ENCODE measurements around the gene MRPS25.
A peak's percentile ranks its signal among the peaks of the same experiment; 100 is the strongest.

Gene MRPS25

GRCh38 chr3:15079091-15079490, 14.0 kb upstream of the MRPS25 start:
- Histone ChIP-seq H3K36me3 (ENCODE audit: control insufficient read depth in 1 of 2, insufficient read depth in 2 of 2, low read length in 2 of 2) (peaks cover 82 to 97% of the 10 kb centered on the region in 2 donors), H3K4me3 (ENCODE audit: low read depth in 1 of 2, low read length in 2 of 2) (no peak overlapping the region), H3K27ac (ENCODE audit: low read length) (no peak overlapping the region), H3K27me3 (ENCODE audit: low read depth, low read length) (no peaks in the 10 kb centered on the region), H3K9me3 (ENCODE audit: control insufficient read depth in 1 of 2, low read length in 2 of 2) (no peaks in the 10 kb centered on the region), H3K4me1 (ENCODE audit: control insufficient read depth in 1 of 2, insufficient read depth in 2 of 2, low read length in 2 of 2) (no peaks in the 10 kb centered on the region)

DNA sequence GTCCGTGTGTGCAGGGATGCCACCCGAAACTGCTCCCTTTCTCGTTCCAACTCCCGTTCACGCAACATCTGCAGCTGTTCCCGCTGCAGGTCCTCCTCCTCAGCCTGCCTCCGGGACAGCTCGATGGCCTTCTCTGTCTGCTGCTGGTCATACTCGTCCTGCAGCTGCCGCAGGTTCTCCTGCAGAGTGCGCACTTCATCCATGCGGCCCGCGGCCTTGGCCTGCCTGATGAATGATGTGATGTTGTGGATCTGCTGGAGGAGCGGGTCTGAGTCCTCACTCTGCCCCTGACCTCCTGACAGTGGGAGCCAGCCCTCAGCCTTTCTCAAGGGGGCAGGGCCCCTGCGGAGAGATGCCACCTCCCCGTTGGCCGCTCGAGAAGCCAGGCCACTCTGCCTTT, 9.4 kb upstream of the MRPS25 start:
- H3K9me3 ChIP-seq (ENCODE audit: control insufficient read depth in 1 of 2, low read length in 2 of 2): no peaks in the 10 kb centered on the region
- no peak overlapping the region for H3K4me3 ChIP-seq (ENCODE audit: low read depth in 1 of 2, low read length in 2 of 2)
- peaks cover 63 to 86% of the 10 kb centered on the region in 2 donors for H3K36me3 ChIP-seq (ENCODE audit: control insufficient read depth in 1 of 2, insufficient read depth in 2 of 2, low read length in 2 of 2)
- H3K4me1 ChIP-seq (ENCODE audit: control insufficient read depth in 1 of 2, insufficient read depth in 2 of 2, low read length in 2 of 2): no peaks in the 10 kb centered on the region
- H3K27me3 ChIP-seq (ENCODE audit: low read depth, low read length): no peaks in the 10 kb centered on the region
- no peak overlapping the region for H3K27ac ChIP-seq (ENCODE audit: low read length)

- H3K27ac ChIP-seq (ENCODE audit: low read length): no peak overlapping the region
- H3K4me1 ChIP-seq (ENCODE audit: control insufficient read depth in 1 of 2, insufficient read depth in 2 of 2, low read length in 2 of 2): no peaks in the 10 kb centered on the region
- peaks cover 42 to 66% of the 10 kb centered on the region in 2 donors for H3K36me3 ChIP-seq (ENCODE audit: control insufficient read depth in 1 of 2, insufficient read depth in 2 of 2, low read length in 2 of 2)
- H3K9me3 ChIP-seq (ENCODE audit: control insufficient read depth in 1 of 2, low read length in 2 of 2): no peaks in the 10 kb centered on the region
- H3K4me3 ChIP-seq (ENCODE audit: low read depth in 1 of 2, low read length in 2 of 2): no peak overlapping the region
- no peaks in the 10 kb centered on the region for H3K27me3 ChIP-seq (ENCODE audit: low read depth, low read length)
Measured at GRCh38 chr3:15071699-15072098, 6.6 kb upstream of the MRPS25 start.

DNA sequence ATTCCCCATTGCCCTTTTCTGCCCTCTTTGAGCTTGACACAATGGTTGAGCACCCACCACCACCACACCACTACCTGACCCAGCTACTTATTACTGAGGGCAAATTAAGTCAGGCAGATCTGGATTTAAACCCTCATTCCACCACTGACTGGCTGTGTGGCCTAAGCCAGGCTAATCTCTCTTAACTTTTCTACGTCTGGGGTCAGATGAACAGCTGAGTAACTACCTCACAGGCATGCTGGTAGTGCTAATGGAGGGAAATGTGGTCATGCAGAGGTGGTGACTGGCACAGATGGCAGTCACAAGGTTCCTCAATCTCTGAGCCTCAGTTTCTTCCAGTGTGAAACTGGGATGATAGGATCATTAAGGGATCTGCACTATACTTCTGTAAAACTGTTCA, 4.3 kb upstream of the MRPS25 start:
- Histone ChIP-seq H3K4me1 (ENCODE audit: control insufficient read depth in 1 of 2, insufficient read depth in 2 of 2, low read length in 2 of 2) (no peaks in the 10 kb centered on the region), H3K27me3 (ENCODE audit: low read depth, low read length) (no peaks in the 10 kb centered on the region), H3K36me3 (ENCODE audit: control insufficient read depth in 1 of 2, insufficient read depth in 2 of 2, low read length in 2 of 2) (peaks cover 22 to 43% of the 10 kb centered on the region in 2 donors), H3K9me3 (ENCODE audit: control insufficient read depth in 1 of 2, low read length in 2 of 2) (no peaks in the 10 kb centered on the region), H3K27ac (ENCODE audit: low read length) (no peak overlapping the region), H3K4me3 (ENCODE audit: low read depth in 1 of 2, low read length in 2 of 2) (no peak overlapping the region)

DNA sequence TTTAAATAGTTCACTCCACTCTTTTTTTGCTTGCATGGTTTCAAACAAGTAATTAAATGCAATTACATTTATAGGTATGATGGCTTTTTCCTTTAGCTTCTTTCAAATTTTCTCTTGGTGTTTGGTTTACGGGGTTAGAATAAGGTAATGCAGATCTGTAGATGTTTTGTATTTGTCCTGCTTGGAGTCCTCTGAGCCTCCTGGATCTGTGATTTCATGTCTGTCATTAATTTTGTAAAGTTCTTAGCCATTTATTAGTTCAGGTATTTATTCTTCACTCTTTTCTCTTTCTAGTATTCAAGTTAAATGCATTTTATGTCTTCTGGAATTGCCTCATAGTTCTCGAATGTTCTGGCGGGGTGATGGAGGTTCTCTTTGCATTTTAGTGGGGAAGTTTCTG, 1.4 kb upstream of the MRPS25 start:
- H3K27me3 ChIP-seq (ENCODE audit: low read depth, low read length): no peaks in the 10 kb centered on the region
- H3K27ac ChIP-seq (ENCODE audit: low read length): no peak overlapping the region
- peaks cover 11 to 16% of the 10 kb centered on the region in 2 donors for H3K4me1 ChIP-seq (ENCODE audit: control insufficient read depth in 1 of 2, insufficient read depth in 2 of 2, low read length in 2 of 2)
- H3K4me3 ChIP-seq (ENCODE audit: low read depth in 1 of 2, low read length in 2 of 2): no peak overlapping the region
- peaks cover 0 to 15% of the 10 kb centered on the region in 2 donors for H3K36me3 ChIP-seq (ENCODE audit: control insufficient read depth in 1 of 2, insufficient read depth in 2 of 2, low read length in 2 of 2)
- no peaks in the 10 kb centered on the region for H3K9me3 ChIP-seq (ENCODE audit: control insufficient read depth in 1 of 2, low read length in 2 of 2)

- peaks cover 11 to 16% of the 10 kb centered on the region in 2 donors for H3K4me1 ChIP-seq (ENCODE audit: control insufficient read depth in 1 of 2, insufficient read depth in 2 of 2, low read length in 2 of 2)
- peak overlapping the region; percentile 86 to 94 for H3K4me3 ChIP-seq (ENCODE audit: low read depth in 1 of 2, low read length in 2 of 2)
- H3K36me3 ChIP-seq (ENCODE audit: control insufficient read depth in 1 of 2, insufficient read depth in 2 of 2, low read length in 2 of 2): peaks cover 0 to 8% of the 10 kb centered on the region in 2 donors
- H3K27ac ChIP-seq (ENCODE audit: low read length): peak overlapping the region; percentile 67
- no peaks in the 10 kb centered on the region for H3K27me3 ChIP-seq (ENCODE audit: low read depth, low read length)
- H3K9me3 ChIP-seq (ENCODE audit: control insufficient read depth in 1 of 2, low read length in 2 of 2): no peaks in the 10 kb centered on the region
Measured at GRCh38 chr3:15065550-15066007, 464 bp upstream of the MRPS25 start.

GRCh38 chr3:15064299-15064834, 748 bp downstream of the MRPS25 start:
- H3K27me3 ChIP-seq (ENCODE audit: low read depth, low read length): no peaks in the 10 kb centered on the region
- H3K9me3 ChIP-seq (ENCODE audit: control insufficient read depth in 1 of 2, low read length in 2 of 2): no peaks in the 10 kb centered on the region

GRCh38 chr3:15063656-15064286, 1.3 kb downstream of the MRPS25 start:
- Histone ChIP-seq H3K36me3 (ENCODE audit: control insufficient read depth in 1 of 2, insufficient read depth in 2 of 2, low read length in 2 of 2) (peaks cover 6 to 8% of the 10 kb centered on the region in 2 donors), H3K27me3 (ENCODE audit: low read depth, low read length) (no peaks in the 10 kb centered on the region), H3K27ac (ENCODE audit: low read length) (no peak overlapping the region), H3K9me3 (ENCODE audit: control insufficient read depth in 1 of 2, low read length in 2 of 2) (no peaks in the 10 kb centered on the region), H3K4me1 (ENCODE audit: control insufficient read depth in 1 of 2, insufficient read depth in 2 of 2, low read length in 2 of 2) (peaks cover 11 to 16% of the 10 kb centered on the region in 2 donors), H3K4me3 (ENCODE audit: low read depth in 1 of 2, low read length in 2 of 2) (peak overlapping the region; percentile 86 to 94)

More at GRCh38 chr3:15064299-15064834, 748 bp downstream of the MRPS25 start:
- peak overlapping the region; percentile 67 for H3K27ac ChIP-seq (ENCODE audit: low read length)
- H3K36me3 ChIP-seq (ENCODE audit: control insufficient read depth in 1 of 2, insufficient read depth in 2 of 2, low read length in 2 of 2): peaks cover under 1 to 5% of the 10 kb centered on the region in 2 donors
- H3K4me1 ChIP-seq (ENCODE audit: control insufficient read depth in 1 of 2, insufficient read depth in 2 of 2, low read length in 2 of 2): peaks cover 11 to 16% of the 10 kb centered on the region in 2 donors
- H3K4me3 ChIP-seq (ENCODE audit: low read depth in 1 of 2, low read length in 2 of 2): peak overlapping the region; percentile 86 to 94

- peak overlapping the region in 1 of 2 donors; percentile 86 for H3K4me3 ChIP-seq (ENCODE audit: low read depth in 1 of 2, low read length in 2 of 2)
- no peaks in the 10 kb centered on the region for H3K9me3 ChIP-seq (ENCODE audit: control insufficient read depth in 1 of 2, low read length in 2 of 2)
- no peak overlapping the region for H3K27ac ChIP-seq (ENCODE audit: low read length)
- H3K36me3 ChIP-seq (ENCODE audit: control insufficient read depth in 1 of 2, insufficient read depth in 2 of 2, low read length in 2 of 2): peaks cover 11% of the 10 kb centered on the region in 2 donors
- no peaks in the 10 kb centered on the region for H3K27me3 ChIP-seq (ENCODE audit: low read depth, low read length)
- H3K4me1 ChIP-seq (ENCODE audit: control insufficient read depth in 1 of 2, insufficient read depth in 2 of 2, low read length in 2 of 2): peaks cover 11 to 16% of the 10 kb centered on the region in 2 donors
Measured at GRCh38 chr3:15063238-15063637, 1.9 kb downstream of the MRPS25 start.

GRCh38 chr3:15060029-15060428, 5.1 kb downstream of the MRPS25 start:
- peaks cover 12 to 16% of the 10 kb centered on the region in 2 donors for H3K36me3 ChIP-seq (ENCODE audit: control insufficient read depth in 1 of 2, insufficient read depth in 2 of 2, low read length in 2 of 2)
- H3K9me3 ChIP-seq (ENCODE audit: control insufficient read depth in 1 of 2, low read length in 2 of 2): no peaks in the 10 kb centered on the region
- H3K4me3 ChIP-seq (ENCODE audit: low read depth in 1 of 2, low read length in 2 of 2): no peak overlapping the region
- peaks cover 11 to 16% of the 10 kb centered on the region in 2 donors for H3K4me1 ChIP-seq (ENCODE audit: control insufficient read depth in 1 of 2, insufficient read depth in 2 of 2, low read length in 2 of 2)
- no peak overlapping the region for H3K27ac ChIP-seq (ENCODE audit: low read length)
- no peaks in the 10 kb centered on the region for H3K27me3 ChIP-seq (ENCODE audit: low read depth, low read length)

DNA sequence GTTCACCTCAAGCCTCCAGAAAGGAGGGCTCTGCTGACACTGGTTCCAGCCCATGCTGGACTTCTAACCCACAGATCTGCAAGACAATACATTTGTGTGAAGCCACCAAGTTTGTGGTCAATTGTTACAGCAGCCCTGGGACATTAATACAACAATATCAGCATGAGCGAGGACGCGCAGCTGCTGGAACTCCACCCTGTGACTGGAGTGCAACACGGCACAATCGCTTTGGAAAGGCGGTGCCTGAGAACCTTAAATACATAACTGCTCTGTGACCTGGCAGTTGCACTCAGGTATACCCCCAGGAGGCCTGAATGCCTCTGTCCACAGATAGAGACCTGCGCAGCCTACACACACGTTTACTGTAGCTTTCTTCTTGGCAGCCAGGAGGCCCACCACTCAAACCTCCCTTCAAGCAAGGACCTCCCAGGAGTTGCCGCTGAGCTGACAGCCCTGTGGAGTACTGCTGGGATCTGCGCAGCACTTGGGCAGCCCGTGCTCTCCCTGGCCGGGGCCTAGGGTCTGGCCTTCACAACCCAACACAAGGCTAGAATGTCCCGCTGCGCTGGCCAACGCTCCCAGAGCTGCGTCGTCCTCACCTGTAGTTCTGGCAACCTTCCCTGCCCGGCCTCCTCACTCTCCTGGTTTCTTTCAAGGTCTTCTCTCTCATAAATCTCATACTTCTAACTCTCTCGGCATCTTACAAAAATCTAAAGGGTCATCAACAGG, 8.3 kb downstream of the MRPS25 start:
- Histone ChIP-seq H3K27me3 (ENCODE audit: low read depth, low read length) (no peaks in the 10 kb centered on the region), H3K4me1 (ENCODE audit: control insufficient read depth in 1 of 2, insufficient read depth in 2 of 2, low read length in 2 of 2) (no peaks in the 10 kb centered on the region), H3K4me3 (ENCODE audit: low read depth in 1 of 2, low read length in 2 of 2) (no peak overlapping the region), H3K27ac (ENCODE audit: low read length) (no peak overlapping the region), H3K9me3 (ENCODE audit: control insufficient read depth in 1 of 2, low read length in 2 of 2) (no peaks in the 10 kb centered on the region), H3K36me3 (ENCODE audit: control insufficient read depth in 1 of 2, insufficient read depth in 2 of 2, low read length in 2 of 2) (peaks cover 28 to 29% of the 10 kb centered on the region in 2 donors)

Measured in muscle layer of duodenum (tissue), 2 donors.